GM10266 (cell line): ENCODE data around the gene ZSWIM9.
A peak's percentile ranks its signal among the peaks of the same experiment; 100 is the strongest.

Source experiments
- DNase-seq: peaks from one replicate; pipeline ENCODE4 v3.0.0; 2012; ENCODE audit errors: extremely low spot score
- CTCF ChIP-seq: IDR thresholded peaks from 2 replicates; pipeline ENCODE4 v1.5.1; 2012; ENCODE audit warnings: mild to moderate bottlenecking, low read depth; ENCODE audit not compliant: control insufficient read depth, insufficient read depth; ENCODE audit errors: missing control alignments

The ZSWIM9 gene

DNA sequence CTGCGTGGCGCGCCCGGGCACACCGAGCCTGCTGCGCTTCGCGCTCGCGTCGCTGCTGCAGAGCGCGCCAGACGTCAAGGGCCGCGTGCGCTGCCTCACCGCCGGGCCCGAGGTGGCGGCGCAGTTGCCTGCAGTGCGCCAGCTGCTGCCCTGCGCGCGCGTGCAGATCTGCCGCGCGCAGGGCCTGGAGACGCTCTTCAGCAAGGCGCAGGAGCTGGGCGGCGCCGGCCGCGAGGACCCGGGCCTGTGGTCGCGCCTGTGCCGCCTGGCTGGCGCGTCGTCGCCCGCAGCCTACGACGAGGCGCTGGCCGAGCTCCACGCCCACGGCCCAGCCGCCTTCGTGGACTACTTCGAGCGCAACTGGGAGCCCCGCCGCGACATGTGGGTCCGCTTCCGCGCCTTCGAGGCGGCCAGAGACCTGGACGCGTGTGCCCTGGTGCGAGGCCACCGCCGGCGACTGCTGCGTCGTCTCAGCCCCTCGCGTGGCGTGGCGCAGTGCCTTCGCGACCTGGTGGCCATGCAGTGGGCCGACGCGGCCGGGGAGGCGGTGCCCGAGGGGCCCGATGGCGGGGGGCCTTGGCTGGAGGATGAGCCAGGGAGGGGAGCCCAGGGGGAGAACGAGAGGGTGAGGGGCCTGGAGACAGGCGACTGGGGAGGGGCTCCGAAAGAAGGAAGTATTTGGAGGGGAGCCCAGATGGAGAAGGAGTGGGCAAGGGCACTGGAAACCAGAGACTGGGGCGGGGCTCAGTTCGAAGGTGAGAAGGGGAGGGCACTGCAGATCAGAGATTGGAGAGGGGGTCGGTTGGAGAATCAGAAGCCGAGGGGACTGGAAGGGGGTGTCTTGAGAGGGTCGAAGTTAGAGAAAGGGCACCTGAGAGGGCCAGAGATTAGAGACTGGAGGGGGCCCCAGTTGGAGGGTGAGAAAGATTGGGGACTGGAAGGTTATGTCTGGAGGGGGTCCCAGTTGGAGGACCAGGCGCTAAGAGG, 24.7 kb downstream of the ZSWIM9 start:
- no peak for DNase-seq
- TF ChIP-seq CTCF = no peak

DNA sequence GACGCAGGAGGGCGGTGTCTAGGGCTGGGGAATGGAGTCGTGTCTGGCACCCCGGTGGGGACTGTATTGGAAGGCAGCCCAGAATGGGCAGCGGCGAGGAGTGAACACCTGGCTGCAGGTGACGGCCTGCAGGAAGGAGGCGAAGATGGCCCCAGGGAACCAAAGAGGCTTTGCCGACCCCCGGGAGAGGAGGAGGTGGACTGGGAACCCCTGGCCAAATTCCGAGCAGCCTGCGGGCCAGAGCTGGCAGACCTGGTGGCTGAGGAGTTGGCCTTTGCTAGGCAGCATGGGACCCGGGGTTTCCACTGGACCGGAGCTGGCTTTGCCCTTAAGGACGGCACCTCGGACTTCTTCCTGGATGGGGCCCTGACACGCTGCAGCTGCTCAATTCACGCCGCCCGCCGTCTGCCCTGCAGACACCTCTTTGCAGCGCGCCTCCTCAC, 25.9 kb downstream of the ZSWIM9 start:
- DNase-seq = no peak
- TF ChIP-seq CTCF = no peak

- no peak for TF ChIP-seq CTCF
- DNase-seq = no peak
Measured at GRCh38 chr19:48196933-48197665, 26.6 kb downstream of the ZSWIM9 start.

DNA sequence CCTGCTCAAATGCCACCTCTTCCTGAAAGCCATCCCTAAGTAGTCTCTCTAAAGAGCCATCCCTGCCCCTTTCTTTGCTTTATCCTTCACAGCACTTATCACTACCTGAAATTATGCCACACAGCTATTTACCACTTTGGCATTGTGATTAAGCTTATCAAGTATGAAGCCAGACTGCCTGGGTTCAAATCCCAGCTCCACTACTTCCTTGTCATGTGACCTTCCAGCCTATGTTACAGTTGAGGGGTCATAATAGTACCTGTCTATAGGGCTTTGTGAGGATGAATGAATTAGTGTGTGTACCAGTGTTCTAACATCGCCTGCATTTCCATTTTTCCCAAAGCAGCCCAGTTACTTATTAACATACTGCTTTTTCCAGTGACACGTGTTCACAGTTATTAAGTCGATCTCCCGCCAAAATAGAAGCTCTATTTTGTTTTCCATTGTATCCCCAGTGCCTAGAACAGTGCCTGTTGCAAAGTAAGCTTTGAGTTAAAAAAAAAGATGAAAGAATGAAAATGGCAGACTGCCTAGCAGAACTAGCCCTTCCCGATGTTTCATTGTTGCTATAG, 32.8 kb downstream of the ZSWIM9 start:
- DNase-seq = no peak

DNA sequence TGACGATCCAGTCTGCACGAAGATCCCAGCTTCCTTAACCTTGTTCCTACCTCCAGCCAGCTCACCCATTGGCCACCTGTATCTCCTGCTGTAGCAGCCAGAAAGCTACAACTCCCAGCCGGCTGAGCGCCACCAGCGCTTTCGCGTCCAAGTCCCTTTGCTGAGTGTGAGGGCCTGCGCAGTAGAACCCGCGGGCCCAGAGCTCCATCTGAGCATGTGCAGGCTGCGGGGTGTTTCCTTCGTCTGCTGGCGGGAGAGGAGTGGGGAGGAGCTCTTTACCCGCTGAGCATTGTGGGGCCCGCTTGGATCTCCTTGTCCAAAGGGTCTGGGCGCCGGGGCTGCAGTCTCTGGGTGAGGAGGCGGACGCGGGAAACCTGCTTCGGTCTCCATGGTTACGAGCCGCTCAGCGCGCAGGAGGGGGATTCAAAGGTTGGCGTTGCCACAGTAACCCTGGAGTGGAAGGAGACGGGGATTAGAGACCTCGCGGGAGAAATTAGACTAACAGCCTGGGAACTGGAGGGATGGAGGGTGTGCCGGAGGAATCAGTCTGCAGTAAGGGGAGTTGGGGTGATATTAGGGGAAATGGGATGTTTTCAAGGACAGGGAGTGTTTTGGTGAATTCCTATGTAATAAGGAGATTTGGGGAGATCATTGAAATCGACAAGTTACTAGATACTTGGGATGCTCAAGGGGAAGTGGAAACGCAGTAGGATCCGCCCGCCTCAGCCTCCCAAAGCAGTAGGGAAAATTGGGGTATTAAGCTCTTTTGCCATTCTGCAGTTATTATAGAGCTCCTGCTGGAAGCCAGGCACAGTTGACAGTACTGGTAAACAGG, 33.5 kb downstream of the ZSWIM9 start:
- no peak for TF ChIP-seq CTCF
- peak; percentile 94 for DNase-seq

More for the DNA sequence above, 32.8 kb downstream of the ZSWIM9 start:
- no peak for TF ChIP-seq CTCF

DNA sequence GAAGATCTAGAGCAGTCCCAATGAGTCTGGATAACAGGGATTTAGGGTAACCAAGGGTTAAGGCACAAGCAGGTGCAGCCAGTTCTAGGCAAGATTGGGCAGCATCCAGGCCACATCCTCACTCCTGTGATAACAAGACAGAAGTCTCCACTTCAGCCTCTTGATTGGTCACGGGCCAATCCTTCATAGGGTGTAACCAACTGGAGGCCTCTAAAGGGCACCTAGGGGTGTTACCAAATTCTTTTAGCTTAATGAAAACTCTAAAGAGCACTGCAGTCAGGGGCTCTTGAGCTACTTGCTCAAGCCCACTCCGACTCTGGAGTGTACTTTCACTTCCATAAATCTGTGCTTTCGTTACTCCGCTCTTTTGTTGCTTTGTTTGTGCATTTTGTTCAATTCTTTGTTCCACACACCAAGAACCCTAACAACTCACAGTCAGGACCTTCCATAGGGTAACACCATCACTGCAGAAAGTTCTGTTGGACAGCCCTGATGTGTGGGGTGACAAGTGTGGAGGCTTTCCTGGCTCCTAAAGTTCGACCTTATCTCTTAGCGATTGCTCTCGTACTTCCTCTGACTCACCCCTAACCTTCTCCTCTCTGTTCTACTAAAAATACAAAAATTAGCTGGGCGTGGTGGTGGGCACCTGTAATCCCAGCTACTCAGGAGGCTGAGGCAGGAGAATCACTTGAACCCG, 36.1 kb downstream of the ZSWIM9 start:
- TF ChIP-seq CTCF = no peak
- no peak for DNase-seq
